ENCODE measurements around the gene JADE2.

JADE2 gene

DNA sequence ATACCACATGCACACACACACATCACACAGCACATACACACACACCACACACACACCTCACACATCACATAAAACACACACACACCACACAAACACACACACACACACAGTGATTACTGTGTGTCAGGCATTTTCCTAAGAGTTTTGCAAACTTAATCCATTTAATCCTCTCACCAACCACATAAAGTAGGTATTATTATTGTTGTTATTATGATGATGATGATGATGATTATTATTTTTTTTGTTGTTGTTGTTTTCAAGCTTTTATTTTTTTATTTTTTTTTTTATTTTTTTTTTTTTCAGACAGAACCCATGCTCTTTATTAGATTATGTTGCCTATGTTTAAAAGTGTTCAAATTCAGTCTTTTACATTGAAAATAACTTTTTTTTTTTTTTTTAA is 31.5 kb downstream of the JADE2 start:
- H3K4me3 ChIP-seq (ENCODE audit: low read depth, low read length) = no peak overlapping the region
- no peak for DNase-seq (ENCODE audit: low read depth)
- TF ChIP-seq, protein P1, sequence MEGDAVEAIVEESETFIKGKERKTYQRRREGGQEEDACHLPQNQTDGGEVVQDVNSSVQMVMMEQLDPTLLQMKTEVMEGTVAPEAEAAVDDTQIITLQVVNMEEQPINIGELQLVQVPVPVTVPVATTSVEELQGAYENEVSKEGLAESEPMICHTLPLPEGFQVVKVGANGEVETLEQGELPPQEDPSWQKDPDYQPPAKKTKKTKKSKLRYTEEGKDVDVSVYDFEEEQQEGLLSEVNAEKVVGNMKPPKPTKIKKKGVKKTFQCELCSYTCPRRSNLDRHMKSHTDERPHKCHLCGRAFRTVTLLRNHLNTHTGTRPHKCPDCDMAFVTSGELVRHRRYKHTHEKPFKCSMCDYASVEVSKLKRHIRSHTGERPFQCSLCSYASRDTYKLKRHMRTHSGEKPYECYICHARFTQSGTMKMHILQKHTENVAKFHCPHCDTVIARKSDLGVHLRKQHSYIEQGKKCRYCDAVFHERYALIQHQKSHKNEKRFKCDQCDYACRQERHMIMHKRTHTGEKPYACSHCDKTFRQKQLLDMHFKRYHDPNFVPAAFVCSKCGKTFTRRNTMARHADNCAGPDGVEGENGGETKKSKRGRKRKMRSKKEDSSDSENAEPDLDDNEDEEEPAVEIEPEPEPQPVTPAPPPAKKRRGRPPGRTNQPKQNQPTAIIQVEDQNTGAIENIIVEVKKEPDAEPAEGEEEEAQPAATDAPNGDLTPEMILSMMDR (IDR thresholded peaks at IDR 0.05; ENCODE audit: low read depth, low read length, missing control alignments) = no peak
- in situ Hi-C loops (cut with HindIII; ENCODE audit: low sequenced_read_pairs) = no loop called here

DNA sequence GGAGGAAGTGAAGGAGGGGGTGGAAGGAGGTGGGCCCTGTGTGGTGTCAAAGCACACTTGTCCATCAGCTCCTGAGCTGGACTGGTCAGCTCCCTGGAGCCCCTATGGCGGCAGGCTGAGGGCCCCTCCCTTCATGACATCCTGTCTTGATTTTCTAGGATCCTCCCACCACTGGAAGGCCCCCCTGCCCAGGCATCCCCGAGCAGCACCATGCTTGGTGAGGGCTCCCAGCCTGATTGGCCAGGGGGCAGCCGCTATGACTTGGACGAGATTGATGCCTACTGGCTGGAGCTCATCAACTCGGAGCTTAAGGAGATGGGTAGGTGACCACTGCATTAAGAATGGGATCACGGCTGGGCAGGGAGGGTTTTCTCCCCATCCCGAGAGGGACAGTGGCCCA is 34.2 kb downstream of the JADE2 start:
- no peak overlapping the region for H3K4me3 ChIP-seq (ENCODE audit: low read depth, low read length)
- in situ Hi-C loops (cut with HindIII; ENCODE audit: low sequenced_read_pairs) = no loop called here
- no peak for DNase-seq (ENCODE audit: low read depth)
- TF ChIP-seq, protein P1 (IDR thresholded peaks at IDR 0.05; ENCODE audit: low read depth, low read length, missing control alignments) = no peak

DNA sequence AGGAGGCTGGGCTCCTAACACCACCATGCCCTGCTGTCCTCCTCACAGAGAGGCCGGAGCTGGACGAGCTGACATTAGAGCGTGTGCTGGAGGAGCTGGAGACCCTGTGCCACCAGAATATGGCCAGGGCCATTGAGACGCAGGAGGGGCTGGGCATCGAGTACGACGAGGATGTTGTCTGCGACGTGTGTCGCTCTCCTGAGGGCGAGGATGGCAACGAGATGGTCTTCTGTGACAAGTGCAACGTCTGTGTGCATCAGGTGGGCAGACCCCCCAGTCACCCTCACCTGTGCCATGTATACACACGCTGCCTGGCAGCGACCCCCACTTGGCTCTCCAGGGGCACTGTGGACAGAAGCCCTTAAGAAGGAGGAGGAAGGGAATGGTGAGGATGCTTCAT is 35.2 kb downstream of the JADE2 start:
- TF ChIP-seq, protein P1 (IDR thresholded peaks at IDR 0.05; ENCODE audit: low read depth, low read length, missing control alignments) = no peak
- in situ Hi-C loops (cut with HindIII; ENCODE audit: low sequenced_read_pairs) = no loop called here
- no peak overlapping the region for H3K4me3 ChIP-seq (ENCODE audit: low read depth, low read length)
- no peak for DNase-seq (ENCODE audit: low read depth)

DNA sequence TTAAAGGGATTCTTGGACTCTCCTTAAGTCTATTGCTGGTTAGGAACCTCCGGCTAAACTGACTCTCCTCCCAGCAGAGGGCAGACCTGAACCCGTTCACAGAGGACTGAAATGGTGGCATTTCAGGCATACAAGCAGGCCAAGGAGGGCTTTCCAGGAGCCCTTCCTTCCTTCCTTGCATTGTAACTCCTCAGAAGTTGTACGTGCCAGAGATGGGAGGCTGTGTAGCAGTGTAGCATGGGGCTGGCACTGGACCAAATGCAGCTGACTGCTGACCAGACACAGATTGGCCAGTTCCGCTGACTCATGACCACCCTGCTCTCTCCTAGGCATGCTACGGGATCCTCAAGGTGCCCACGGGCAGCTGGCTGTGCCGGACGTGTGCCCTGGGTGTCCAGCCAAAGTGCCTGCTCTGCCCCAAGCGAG is 36.4 kb downstream of the JADE2 start:
- TF ChIP-seq, protein P1 (IDR thresholded peaks at IDR 0.05; ENCODE audit: low read depth, low read length, missing control alignments) = peak; percentile 61
- H3K4me3 ChIP-seq (ENCODE audit: low read depth, low read length) = no peak overlapping the region
- DNase-seq (ENCODE audit: low read depth) = no peak
- in situ Hi-C loops (cut with HindIII; ENCODE audit: low sequenced_read_pairs) = no loop called here

DNA sequence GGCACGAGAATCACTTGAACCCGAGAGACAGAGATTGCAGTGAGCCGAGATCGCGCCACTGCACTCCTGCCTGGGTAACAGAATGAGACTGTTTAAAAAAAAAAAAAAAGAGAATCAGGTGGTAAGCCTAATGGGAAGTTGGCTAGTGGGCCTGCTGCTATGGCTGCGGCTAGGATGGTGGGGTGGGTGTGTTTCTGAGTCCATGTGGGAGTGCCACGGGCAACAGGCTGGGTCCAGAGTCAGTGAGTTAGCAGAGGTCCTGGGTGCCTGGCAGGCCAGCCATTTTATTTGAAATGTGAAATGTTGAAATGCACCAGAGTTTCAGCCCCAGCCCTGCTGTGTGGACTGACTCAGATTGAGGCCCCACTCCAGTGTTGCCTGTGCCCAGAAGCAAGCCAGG is 37.8 kb downstream of the JADE2 start:
- in situ Hi-C loops (cut with HindIII; ENCODE audit: low sequenced_read_pairs) = no loop called here
- TF ChIP-seq, protein P1 (IDR thresholded peaks at IDR 0.05; ENCODE audit: low read depth, low read length, missing control alignments) = no peak

DNA sequence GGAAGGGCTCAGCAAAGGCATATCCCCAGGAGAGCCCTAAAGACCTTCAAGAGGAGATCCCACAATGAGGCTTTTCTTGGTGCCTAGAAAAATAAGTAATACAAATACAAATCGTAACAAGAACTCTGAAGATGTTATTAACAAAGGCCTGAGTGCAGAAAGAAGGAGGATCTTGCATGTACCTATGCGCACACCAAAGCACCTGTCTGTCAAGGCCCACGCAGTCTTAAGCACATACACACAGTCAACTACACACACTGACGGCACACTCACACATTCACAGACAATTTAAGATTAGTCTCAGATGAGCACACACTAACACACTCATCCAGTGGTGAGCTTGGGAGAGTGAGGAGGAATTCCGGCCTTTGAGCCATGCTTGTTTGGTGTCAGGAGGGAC is 38.5 kb downstream of the JADE2 start:
- DNase-seq (ENCODE audit: low read depth) = no peak
- in situ Hi-C loops (cut with HindIII; ENCODE audit: low sequenced_read_pairs) = no loop called here

More for the DNA sequence above, 37.8 kb downstream of the JADE2 start:
- DNase-seq (ENCODE audit: low read depth) = no peak
- no peak overlapping the region for H3K4me3 ChIP-seq (ENCODE audit: low read depth, low read length)

More for the DNA sequence above, 38.5 kb downstream of the JADE2 start:
- TF ChIP-seq, protein P1 (IDR thresholded peaks at IDR 0.05; ENCODE audit: low read depth, low read length, missing control alignments) = no peak
- no peak overlapping the region for H3K4me3 ChIP-seq (ENCODE audit: low read depth, low read length)

All from astrocyte of the cerebellum (primary cell).